Thyroid gland (tissue), 4 donors: ENCODE results near the gene BOLL.

Experiments
- CTCF ChIP-seq, 6 experiments: fragments of 200-600 bp in 3 of 6; fragments of 450-650 bp in 3 of 6; sonication (generic) in 3 of 6; IDR thresholded peaks; one replicate each; pipeline ENCODE4 v1.5.1; 2016 to 2019; ENCODE audit warnings: antibody characterized with exemption in 6 of 6, mild to moderate bottlenecking in 2 of 6, inconsistent platforms in 1 of 6, moderate library complexity in 1 of 6
- POLR2A ChIP-seq, 2 donors: fragments of 450-650 bp; IDR thresholded peaks; one replicate each; pipeline ENCODE4 v1.6.1; 2017; ENCODE audit warnings: antibody characterized with exemption in 2 of 2, mild to moderate bottlenecking in 2 of 2, moderate library complexity in 1 of 2

DNA sequence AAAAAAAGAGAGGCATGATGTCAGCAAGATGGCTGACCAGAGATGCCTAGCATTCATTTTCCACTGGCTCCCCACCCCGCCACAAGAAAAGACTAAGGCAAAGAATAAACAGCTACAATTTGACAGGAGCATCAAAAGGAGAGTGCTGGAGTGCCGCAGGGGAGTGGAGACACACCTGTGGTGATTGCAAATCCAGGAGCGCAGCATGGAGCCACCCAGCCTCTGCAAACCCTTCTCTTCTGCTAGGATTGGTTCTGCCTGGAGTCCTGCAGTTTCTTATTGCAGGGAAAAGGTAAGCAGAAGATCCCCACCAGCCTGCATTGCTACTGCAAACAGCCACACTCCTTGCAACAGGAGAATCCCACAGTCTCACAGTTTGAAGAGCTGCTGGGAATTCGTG lies 26.1 kb downstream of the BOLL start:
- no peak for TF ChIP-seq CTCF (IDR thresholded peaks at IDR 0.05)
- TF ChIP-seq POLR2A (IDR thresholded peaks at IDR 0.05) = no peak
